Measurements from ENCODE around the gene MUSK.
A peak's percentile ranks its signal among the peaks of the same experiment; 100 is the strongest.

Gene MUSK

DNA sequence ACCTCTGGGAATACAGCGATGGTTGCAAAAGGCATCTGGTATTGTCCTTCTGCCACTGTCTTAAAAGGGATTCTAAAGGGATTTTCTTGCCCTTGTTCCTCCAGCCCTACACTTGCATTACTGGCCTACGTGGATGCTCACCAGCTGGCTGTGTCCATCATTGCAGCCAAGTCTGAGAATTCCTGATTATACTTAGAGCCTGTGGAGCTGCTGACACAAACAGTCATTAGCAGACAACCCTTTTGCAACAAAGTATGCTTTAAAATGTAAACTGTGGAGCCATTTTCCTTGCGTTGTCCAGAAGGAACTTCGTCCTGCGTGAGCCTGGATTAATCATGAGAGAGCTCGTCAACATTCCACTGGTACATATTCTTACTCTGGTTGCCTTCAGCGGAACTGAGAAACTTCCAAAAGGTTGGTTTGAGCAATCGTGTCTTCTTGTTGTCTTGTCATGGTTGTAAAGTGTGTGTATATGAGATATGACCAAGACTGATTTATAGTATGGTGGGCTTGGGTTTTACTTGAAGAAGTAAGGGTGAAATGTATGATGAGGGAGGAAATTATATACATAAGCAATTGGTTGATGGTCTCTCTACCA is at the start of gene MUSK:
MUSK (plus strand) TSS at position 222 of the 598 bp plus-strand sequence; CDS start at position 336, 114 bp downstream.
- DNase-seq (ENCODE audit: low spot score): no peak

- no peak for DNase-seq (ENCODE audit: low spot score)
Measured at GRCh38 chr9:110619831-110620230, 48.8 kb upstream of the MUSK start.

DNA sequence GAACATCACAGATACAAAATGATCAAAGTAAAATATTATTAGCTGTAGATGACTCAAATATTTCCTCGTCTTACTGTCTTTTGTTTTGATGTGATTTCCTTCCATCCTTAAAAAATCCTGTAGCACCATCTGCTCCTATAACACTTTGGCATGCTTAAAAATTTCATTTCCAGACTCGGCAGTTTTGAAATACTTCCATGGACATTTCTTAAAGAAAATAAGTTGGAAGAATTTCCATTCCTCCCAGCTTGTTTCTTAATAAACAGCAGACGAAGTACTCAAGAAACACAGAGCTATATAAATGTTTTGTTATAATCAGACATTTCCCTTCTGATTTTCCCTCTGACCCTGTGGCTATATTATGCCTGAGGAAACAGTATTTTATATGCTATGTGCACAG is 47.9 kb upstream of the MUSK start:
- no peak for DNase-seq (ENCODE audit: low spot score)

- DNase-seq (ENCODE audit: low spot score): no peak
Measured at GRCh38 chr9:110622368-110622767, 46.2 kb upstream of the MUSK start.

GRCh38 chr9:110623462-110624025 is 45.0 kb upstream of the MUSK start:
- peak; percentile 70 for DNase-seq (ENCODE audit: low spot score)

- peak; percentile 12 for DNase-seq (ENCODE audit: low spot score)
Measured at GRCh38 chr9:110626101-110626829, 42.3 kb upstream of the MUSK start.

DNA sequence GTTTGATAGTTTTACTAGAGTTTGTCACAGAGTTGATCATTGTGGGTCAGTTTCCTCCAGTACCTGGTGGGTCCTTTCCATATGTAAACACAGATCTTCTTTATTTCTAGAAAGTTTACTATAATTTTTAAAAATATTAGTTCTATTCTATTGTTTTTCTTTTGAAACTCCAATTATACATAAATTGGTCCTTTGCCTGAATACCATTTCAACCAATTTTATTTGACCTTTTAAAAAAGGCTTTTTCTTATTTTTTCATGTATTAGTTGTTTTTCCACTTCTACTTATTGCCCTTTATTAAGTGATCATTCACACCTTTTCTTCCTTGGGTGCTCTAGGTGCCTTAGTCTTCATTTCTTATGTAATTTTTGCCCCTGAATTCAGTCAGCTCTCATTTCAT is 33.0 kb upstream of the MUSK start:
- DNase-seq (ENCODE audit: low spot score): no peak

GRCh38 chr9:110638381-110638954 is 30.1 kb upstream of the MUSK start:
- DNase-seq (ENCODE audit: low spot score): peak; percentile 57

DNA sequence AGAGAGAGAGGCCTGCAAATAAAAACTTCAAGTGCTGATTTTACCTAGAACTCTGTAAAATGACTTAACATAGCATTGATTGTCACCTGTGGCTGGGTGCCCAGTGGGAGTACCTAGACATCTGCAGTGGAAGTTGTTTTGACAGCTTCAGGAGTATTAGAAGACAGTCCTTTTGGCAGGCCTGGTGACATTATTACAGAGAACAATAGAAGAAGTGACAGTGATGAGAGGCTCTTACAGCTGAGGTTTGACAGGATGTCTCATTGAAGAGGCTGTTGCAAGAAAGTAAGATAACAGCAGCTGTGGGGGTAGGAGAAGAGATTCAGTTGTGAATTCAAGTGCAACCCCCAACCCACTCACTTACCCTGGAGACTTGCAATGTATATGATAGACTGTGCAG is 27.9 kb upstream of the MUSK start:
- no peak for DNase-seq (ENCODE audit: low spot score)

DNA sequence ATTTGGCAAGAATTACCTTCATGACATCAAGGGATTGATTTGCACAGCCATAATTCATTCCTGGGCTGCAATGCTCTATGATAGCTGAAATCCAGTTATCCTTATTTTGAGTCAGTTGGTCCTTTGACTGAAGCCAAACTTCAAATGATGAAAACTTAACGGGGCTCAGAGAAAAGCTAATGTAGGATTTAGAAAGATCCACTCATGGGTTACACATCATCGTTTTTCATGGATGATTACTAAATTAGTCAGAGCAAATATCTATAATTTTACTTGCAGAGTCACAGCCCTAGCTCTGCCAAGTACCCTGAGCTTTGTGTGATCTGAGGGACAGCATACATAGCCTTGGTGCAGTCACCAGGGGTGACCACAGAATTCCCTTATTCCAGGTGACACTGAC is 27.3 kb upstream of the MUSK start:
- DNase-seq (ENCODE audit: low spot score): peak; percentile 60

GRCh38 chr9:110648696-110649095 is 19.9 kb upstream of the MUSK start:
- DNase-seq (ENCODE audit: low spot score): no peak

DNA sequence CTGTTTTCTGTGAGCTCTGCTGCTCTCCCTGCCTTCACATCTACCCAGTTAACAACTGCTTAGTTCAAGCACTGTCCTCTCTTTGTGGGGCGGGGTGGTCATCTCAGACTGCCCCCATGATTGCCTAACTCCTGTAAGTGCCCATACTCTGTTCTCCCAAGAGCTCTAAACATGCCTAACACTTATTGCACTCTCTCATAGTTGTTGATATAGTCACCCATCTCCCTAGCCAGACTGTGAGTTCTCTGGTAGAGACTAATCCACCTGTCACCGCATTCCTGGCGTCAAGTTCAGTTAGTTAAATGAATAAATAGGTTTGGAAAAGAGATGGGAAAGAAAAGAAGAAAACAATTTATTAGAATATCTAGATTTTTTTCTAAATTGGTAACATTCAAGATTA is 18.3 kb upstream of the MUSK start:
- peak; percentile 52 for DNase-seq (ENCODE audit: low spot score)

DNA sequence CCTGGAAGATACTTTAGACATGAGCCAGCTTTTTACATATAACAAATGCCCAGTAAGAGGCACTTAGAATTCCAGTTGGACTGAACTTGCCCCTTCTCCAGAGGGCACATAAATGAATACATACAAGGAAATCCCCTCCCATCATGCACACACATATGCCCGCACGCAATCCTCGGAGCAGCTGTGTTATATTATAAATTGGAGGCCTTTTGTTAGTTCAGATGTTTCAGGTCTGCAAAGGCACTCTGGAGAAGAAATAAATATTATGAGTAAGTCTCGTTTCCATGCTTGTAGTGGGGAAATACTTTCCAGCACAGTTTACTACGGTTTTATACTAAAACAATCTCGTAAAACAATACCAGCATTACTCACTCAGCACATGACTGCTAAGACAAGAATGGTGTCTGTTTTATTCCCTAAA is 17.6 kb upstream of the MUSK start:
- no peak for DNase-seq (ENCODE audit: low spot score)

DNA sequence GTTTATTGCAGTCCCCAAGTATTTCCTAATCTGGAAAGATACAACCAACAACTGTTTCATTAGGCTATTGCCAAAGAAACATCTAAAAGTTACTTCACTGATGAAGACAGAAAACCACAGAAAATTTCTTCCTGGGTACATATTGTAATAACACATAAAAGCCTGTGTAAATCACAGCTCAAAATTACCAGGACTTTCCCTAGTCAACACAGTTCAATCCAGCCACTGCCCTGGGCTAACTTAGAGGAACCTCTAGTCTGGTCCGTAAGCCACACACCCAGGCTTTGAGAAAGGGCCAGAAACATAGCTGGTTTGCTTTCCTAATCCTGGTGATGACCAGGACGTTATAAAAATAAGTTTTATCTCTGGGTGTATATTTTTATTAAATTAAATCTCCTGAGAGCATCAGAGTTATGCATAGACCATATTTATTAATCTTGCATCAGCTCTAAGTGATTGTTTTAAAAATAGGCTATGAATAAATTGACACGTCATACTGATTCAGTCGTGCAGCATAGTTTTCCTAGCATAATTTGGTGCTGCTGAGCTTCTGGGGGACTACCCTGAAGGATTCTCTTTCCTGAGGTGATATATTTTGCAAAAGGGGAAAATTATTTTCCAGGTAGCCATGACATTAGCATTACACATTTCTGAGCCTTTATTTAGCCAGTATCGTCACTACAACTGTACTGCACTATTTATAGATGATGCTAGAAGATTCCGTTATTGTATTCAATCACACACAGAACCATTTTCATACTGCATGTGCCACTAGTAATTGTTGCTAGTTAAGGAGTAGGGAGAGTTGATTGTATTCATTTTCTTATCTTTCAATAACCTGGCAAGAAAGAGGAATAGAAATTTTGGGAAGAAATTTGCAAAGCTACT is 12.6 kb upstream of the MUSK start:
- DNase-seq (ENCODE audit: low spot score): peak; percentile 32

DNA sequence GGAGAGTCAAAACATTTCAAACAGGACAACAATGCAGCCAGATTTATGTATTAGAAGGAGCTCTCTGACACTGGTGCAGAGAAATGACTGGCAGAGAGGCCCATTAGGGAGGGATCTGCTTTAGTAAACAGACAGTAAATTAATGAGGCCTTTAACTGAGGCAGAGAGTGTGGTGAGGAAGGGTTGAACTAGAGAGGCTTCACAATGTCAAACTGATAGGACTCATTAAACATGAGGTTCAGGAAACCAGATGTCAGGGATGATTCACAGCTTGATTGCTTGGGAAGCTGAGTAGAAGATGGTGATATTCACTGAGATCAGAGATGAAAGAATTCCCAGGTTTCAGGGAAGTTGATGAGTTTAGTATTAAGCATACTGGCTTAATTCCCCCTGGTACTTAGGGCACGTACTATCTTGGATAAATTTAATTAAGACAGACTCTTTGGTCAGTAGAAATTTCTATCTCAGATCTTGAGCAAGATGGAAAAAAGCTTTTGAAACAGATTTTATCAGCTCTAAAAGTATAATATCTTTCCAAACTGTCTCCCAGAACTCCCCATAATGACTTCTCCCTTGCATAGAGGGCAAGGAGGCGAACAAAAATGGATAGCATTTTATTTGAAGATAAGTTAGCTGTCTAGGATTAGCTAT is 8.6 kb upstream of the MUSK start:
- DNase-seq (ENCODE audit: low spot score): peak; percentile 19

- no peak for DNase-seq (ENCODE audit: low spot score)
Measured at GRCh38 chr9:110669433-110669832, 842 bp downstream of the MUSK start.

GRCh38 chr9:110671849-110672248 is 3.3 kb downstream of the MUSK start:
- DNase-seq (ENCODE audit: low spot score): no peak

DNA sequence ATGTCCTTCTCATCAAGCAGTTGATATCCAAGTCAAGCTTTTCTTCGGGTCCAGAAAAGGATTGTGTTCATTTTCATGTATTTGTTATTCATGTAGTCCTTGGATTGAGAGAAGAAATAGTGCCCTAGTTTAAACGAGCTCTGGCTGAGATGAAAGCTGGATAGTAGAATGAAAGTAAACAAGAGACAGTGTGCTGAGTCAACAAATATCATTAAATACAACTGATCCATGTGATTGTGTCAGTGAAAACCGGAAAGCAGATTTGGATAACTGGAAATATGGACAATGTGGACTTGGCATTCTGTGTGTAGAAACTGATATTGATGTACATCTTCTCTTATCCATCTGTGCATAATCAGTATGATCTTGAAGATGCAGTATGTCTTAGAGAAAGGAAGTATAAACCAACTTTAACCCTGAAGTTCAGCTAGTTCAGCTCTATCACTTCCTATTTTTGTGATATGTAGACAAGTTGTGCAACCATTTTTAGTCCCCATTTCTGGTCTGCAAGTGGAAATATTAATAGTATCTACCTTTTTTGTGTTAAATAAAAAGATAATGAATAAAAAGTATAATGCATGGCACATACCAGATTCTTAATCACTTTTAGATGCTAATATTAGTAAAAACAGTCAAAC is 4.4 kb downstream of the MUSK start:
- no peak for DNase-seq (ENCODE audit: low spot score)

GRCh38 chr9:110687497-110687896 is 18.9 kb downstream of the MUSK start:
- DNase-seq (ENCODE audit: low spot score): peak; percentile 14

- DNase-seq (ENCODE audit: low spot score): no peak
Measured at GRCh38 chr9:110688329-110688728, 19.7 kb downstream of the MUSK start.

DNA sequence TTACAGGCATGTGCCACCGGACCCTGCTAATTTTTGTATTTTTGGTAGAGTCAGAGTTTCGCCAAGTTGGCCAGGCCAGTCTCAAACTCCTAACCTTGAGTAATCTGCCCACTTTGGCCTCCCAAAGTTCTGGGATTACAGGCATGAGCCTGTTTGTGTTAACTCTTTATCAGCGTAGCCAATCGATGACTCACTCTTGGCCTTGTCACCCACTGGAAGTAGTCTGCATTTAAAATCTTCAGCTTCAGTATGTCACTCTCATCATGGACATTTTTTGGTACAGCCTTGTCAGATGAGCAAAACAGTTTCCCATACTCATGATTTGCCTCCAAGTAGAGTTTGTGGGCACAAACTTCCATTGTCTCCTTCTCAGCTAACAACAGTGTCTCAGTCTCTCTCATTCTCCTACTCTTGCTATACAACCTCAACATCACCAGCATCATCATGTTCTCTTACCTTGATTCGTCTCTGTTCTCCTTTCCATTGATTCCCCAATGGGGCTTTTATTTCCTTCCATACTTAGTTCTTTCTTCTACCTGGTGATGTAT is 22.5 kb downstream of the MUSK start:
- peak; percentile 64 for DNase-seq (ENCODE audit: low spot score)
